Measurements from ENCODE around the gene EDRF1. TPM values are rescaled to one million over a fixed set of nuclear protein-coding genes. Genes with fewer than 3 reads are reported as not detected.

The EDRF1 gene
- total and polyA plus RNA-seq, 2 experiments from 2014 or later = 25.0 to 48.8 TPM

- TF ChIP-seq REST (IDR thresholded peaks at IDR 0.05; ENCODE audit: unreplicated experiment) = no peak
Measured at GRCh38 chr10:125782054-125782453, 62.5 kb downstream of the EDRF1 start (continued).

- Histone ChIP-seq H3K4me2 (no peak overlapping the region), H3K79me2 (replicated peaks; ENCODE audit: insufficient read depth) (no peaks in the 10 kb centered on the region), H3K9me2 (ENCODE audit: insufficient read depth) (no peaks in the 10 kb centered on the region), H4K20me1 (replicated peaks; ENCODE audit: insufficient read depth) (no peaks in the 10 kb centered on the region), H3F3A (replicated peaks; ENCODE audit: low read depth) (no peaks in the 10 kb centered on the region), H2AFZ (no peak overlapping the region), H3K27me3 (ENCODE audit: insufficient read depth) (no peaks in the 10 kb centered on the region), H3K36me3 (ENCODE audit: insufficient read depth) (no peaks in the 10 kb centered on the region), H3K27ac (ENCODE audit: low read depth) (no peak overlapping the region), H3K4me1 (ENCODE audit: insufficient read depth) (no peaks in the 10 kb centered on the region), H3K4me3 (no peak overlapping the region)
- Mint-ChIP-seq H3K36me3 (ENCODE audit: low read depth) (no peaks in the 10 kb centered on the region; the same call in 2 of the 3 replicates), H3K4me3 (no peak overlapping the region), H3K9me3 (peaks cover 5% of the 10 kb centered on the region; the same call in 2 of the 3 replicates), H3K4me1 (no peaks in the 10 kb centered on the region; the same call in 2 of the 3 replicates), H3K27me3 (ENCODE audit: insufficient read depth, low read depth, poor library complexity) (peaks cover 3% of the 10 kb centered on the region), H3K27ac (no peak overlapping the region)
- ATAC-seq = peak; percentile 23; the same call in 1 of the 3 replicates
- no peak for DNase-seq (ENCODE audit: low spot score)
- no peak for TF ChIP-seq JUNB (IDR thresholded peaks at IDR 0.05; ENCODE audit: unreplicated experiment)
- no peak for TF ChIP-seq ZNF331 (CRISPR knock-in tag; IDR thresholded peaks at IDR 0.05; ENCODE audit: low read depth)
- no peak for TF ChIP-seq NANOG (IDR thresholded peaks at IDR 0.05; ENCODE audit: borderline replicate concordance)
- TF ChIP-seq EZH2 (IDR thresholded peaks at IDR 0.05; ENCODE audit: low read depth, unreplicated experiment) = no peak
- TF ChIP-seq ETS1 (IDR thresholded peaks at IDR 0.05) = no peak
- no peak for TF ChIP-seq STAT1 (IDR thresholded peaks at IDR 0.05; ENCODE audit: unreplicated experiment)
- no peak for TF ChIP-seq REST (IDR thresholded peaks at IDR 0.05; ENCODE audit: unreplicated experiment)
- TF ChIP-seq ZNF462 (CRISPR knock-in tag; IDR thresholded peaks at IDR 0.05) = no peak
- no peak for TF ChIP-seq EZH2phosphoT487 (IDR thresholded peaks at IDR 0.05; ENCODE audit: unreplicated experiment)
- no peak for TF ChIP-seq ZNF114 (CRISPR knock-in tag; IDR thresholded peaks at IDR 0.05)
Measured at GRCh38 chr10:125782616-125783015, 63.1 kb downstream of the EDRF1 start.

Data from GM23338 (cell line).